CD4-positive, alpha-beta memory T cell (primary cell): ENCODE results near the gene MMP17. TPM values are rescaled to one million over a fixed set of nuclear protein-coding genes. Genes with fewer than 3 reads are reported as not detected.

Experiments
- CTCF ChIA-PET: fragments of 350-600 bp; sonication (Branson Sonifier 250); formaldehyde crosslinking; loops from one replicate; lab custom pipeline; 2021; ENCODE audit warnings: inconsistent platforms; ENCODE audit not compliant: partially characterized antibody; lab: Charles Lee
- POLR2A ChIA-PET: fragments of 350-600 bp; sonication (Branson Sonifier 250); formaldehyde crosslinking; loops from one replicate; lab custom pipeline; 2021; ENCODE audit not compliant: partially characterized antibody; lab: Charles Lee
- DNase-seq, 5 donors: peaks; one replicate each; pipeline versions ENCODE4 v3.0.0 to v3.0.0-alpha.2; 2020 to 2022; ENCODE audit warnings: mixed read lengths in 1 of 5
- H3K27ac ChIP-seq: one replicate; pipeline ENCODE4 v1.7.0; 2013; ENCODE audit warnings: low read depth, low read length
- H3K27me3 ChIP-seq: 2 replicates; pipeline ENCODE4 v1.7.0; 2013; ENCODE audit warnings: mild to moderate bottlenecking, low read length, moderate library complexity; ENCODE audit not compliant: insufficient read depth
- H3K36me3 ChIP-seq: 2 replicates; pipeline ENCODE4 v1.7.0; 2013; ENCODE audit warnings: mild to moderate bottlenecking, low read length, moderate library complexity; ENCODE audit not compliant: insufficient read depth
- H3K4me1 ChIP-seq: 2 replicates; pipeline ENCODE4 v1.7.0; 2013; ENCODE audit warnings: mild to moderate bottlenecking, low read length, moderate library complexity; ENCODE audit not compliant: insufficient read depth
- H3K4me3 ChIP-seq, 2 donors: one replicate each; pipeline ENCODE4 v1.7.0; 2013; ENCODE audit warnings: low read length in 2 of 2, mild to moderate bottlenecking in 1 of 2
- H3K9me3 ChIP-seq, 2 donors: one replicate each; pipeline ENCODE4 v1.7.0; 2013; ENCODE audit warnings: low read length in 2 of 2, control low read depth in 1 of 2; ENCODE audit not compliant: control insufficient read depth in 1 of 2
- H3K27ac Mint-ChIP-seq, 7 donors: one replicate each; pipeline ENCODE4 v1.8.0; 2020 to 2021; ENCODE audit warnings: mixed read lengths in 7 of 7, mild to moderate bottlenecking in 6 of 7, inconsistent platforms in 3 of 7, moderate library complexity in 3 of 7
- H3K27me3 Mint-ChIP-seq, 2 donors: one replicate each; pipeline ENCODE4 v1.8.0; 2020 to 2021; ENCODE audit warnings: mixed read lengths in 2 of 2
- H3K36me3 Mint-ChIP-seq, 2 donors: one replicate each; pipeline ENCODE4 v1.8.0; 2020 to 2021; ENCODE audit warnings: mixed read lengths in 2 of 2, inconsistent platforms in 1 of 2, mild to moderate bottlenecking in 1 of 2
- H3K4me1 Mint-ChIP-seq, 4 donors: one replicate each; pipeline ENCODE4 v1.8.0; 2020 to 2021; ENCODE audit warnings: mixed read lengths in 4 of 4, mild to moderate bottlenecking in 1 of 4
- H3K4me3 Mint-ChIP-seq, 8 donors: one replicate each; pipeline ENCODE4 v1.8.0; 2020 to 2021; ENCODE audit warnings: mixed read lengths in 8 of 8, mild to moderate bottlenecking in 7 of 8, moderate library complexity in 6 of 8, inconsistent platforms in 3 of 8
- H3K9me3 Mint-ChIP-seq, 8 donors: one replicate each; pipeline ENCODE4 v1.8.0; 2020 to 2021; ENCODE audit warnings: mixed read lengths in 8 of 8, mild to moderate bottlenecking in 5 of 8, inconsistent platforms in 3 of 8, moderate library complexity in 1 of 8
- intact Hi-C: fragments of 100-400 bp; cut with micrococcal nuclease; formaldehyde crosslinking; loops from one replicate; pipeline ENCODE4 v1.15.1; 2023
- polyA plus RNA-seq, 2 donors: library from polyadenylated mRNA; unstranded; fragments of 300-500 nt; fragmentation: Illumina TruSeq; gene quantifications; one replicate each; pipeline ENCODE4 v1.2.3, GENCODE V29; 2021
- total RNA-seq, 2 experiments: library from RNA; stranded (reverse); gene quantifications; one replicate each; pipeline ENCODE4 v1.2.3, GENCODE V29; 2021

The MMP17 gene
- total and polyA plus RNA-seq, 4 experiments from 2014 or later: 0.32 to 0.94 TPM; not detected in 2

DNA sequence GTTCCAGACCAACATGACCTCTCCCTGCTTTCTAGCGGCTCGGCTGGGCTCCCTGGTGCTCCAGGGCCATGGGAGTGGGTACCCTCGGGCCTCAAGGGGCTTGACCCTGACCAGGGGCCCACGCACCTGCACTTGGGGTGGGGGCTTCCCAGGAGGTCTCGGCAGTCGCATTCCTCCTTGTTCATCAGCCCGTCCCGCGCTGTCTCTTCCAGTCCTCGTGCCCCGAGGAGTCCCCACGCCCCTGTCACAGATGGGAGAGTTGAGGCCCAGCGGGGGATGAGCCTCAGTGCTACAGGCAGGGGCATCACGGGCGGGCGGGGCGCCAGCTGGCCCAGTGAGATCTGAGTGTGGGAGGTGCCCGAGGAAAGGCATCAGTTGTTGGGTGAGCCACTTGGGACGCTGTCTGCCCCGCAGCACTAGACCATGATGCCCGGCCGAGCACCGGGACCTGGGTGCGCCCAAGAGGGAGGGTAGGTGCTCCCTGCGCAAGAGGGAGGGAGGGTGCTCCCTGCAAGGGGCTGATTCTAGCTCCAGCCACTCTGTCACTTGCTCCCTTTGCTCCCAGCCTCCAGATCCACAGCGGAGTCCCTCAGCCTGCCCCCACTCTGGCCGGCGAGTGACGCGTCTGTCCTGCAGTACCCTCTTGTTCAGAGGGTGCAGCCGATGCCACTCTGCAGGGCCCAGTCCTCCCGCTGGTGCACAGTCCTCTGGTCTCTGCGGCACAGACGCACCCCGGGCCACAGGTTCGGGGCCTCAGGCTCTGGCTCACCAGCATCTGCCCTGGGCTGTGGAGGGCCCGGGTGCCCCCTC lies 23.8 kb downstream of the MMP17 start:
- no peak for DNase-seq
- Mint-ChIP-seq H3K9me3 (no peaks in the 10 kb centered on the region), H3K4me1 (peaks cover 0 to 5% (median 2%) of the 10 kb centered on the region in 4 donors), H3K27me3 (peaks cover 2 to 5% of the 10 kb centered on the region in 2 donors), H3K36me3 (no peaks in the 10 kb centered on the region), H3K4me3 (no peak overlapping the region), H3K27ac (no peak overlapping the region)
- no peak overlapping the region for H3K27ac ChIP-seq
- no peak overlapping the region for H3K4me3 ChIP-seq
- no peaks in the 10 kb centered on the region for H3K36me3 ChIP-seq
- no peaks in the 10 kb centered on the region for H3K9me3 ChIP-seq
- ChIA-PET CTCF (interaction anchor here (0.6 to 0.7 kb wide), 2 partner anchors 98 to 112 kb away, joined by 3 to 4 read pairs; partner anchors contain the start of gene EP400), POLR2A (no interaction called here)
- intact Hi-C loops: no loop called here
- H3K4me1 ChIP-seq: no peaks in the 10 kb centered on the region
- no peaks in the 10 kb centered on the region for H3K27me3 ChIP-seq

GRCh38 chr12:131852551-131853299 lies 24.5 kb downstream of the MMP17 start:
- no peak overlapping the region for H3K27ac ChIP-seq
- CTCF ChIA-PET: no interaction called here

DNA sequence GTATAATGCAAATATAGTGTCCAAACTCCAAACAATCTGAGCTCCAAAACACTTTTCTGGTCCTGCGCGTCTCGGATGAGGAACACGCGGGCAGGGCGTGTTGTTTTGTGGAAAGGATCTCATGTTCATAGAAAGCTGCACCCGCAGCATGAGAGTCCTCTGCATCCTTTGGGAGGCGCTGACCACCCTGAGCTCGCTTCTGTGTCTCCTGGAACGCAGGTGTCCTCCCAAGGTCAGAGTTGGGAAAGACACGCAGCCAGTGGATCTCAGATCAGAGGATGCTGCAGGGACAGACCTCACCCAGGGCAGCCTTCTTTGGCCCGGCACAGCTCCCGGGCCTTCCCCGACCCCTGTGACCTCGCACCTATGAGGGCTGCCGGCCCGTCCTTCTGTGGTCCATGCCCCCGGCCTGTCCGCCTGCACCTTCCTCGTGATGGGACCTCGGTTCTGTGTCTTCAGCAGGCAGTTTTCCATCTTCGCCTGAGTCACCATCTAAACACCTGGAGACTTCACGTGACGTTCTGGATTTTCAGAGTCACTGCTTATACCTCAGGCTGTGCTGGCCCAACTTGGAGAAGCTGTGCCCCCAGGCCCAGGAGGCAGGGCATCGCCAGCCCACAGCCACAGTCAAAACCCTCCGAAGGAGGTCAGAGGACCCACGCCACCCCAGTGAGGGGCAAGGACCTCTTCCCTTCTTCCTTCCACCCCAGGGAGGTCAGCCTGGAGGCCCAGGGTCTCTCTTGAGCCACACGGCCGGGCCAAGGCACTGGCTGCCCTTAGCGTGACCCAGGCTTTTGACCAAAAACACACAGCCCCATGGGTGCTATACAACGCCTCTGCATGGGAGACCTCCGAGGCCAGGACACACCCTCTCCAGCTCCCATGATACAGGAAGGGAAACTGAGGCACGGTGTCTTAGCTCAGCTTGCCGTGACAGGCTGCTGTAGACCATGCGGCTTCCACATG lies 25.9 kb downstream of the MMP17 start:
- Mint-ChIP-seq H3K36me3 (no peaks in the 10 kb centered on the region), H3K27me3 (peaks cover 3 to 5% of the 10 kb centered on the region in 2 donors), H3K4me3 (no peak overlapping the region), H3K27ac (no peak overlapping the region), H3K9me3 (no peaks in the 10 kb centered on the region), H3K4me1 (peaks cover 0 to 5% (median 2%) of the 10 kb centered on the region in 4 donors)
- Histone ChIP-seq H3K36me3 (no peaks in the 10 kb centered on the region), H3K4me3 (no peak overlapping the region), H3K4me1 (no peaks in the 10 kb centered on the region), H3K27me3 (no peaks in the 10 kb centered on the region), H3K27ac (no peak overlapping the region), H3K9me3 (no peaks in the 10 kb centered on the region)
- DNase-seq: no peak
- intact Hi-C loops: no loop called here
- CTCF ChIA-PET: no interaction called here
- POLR2A ChIA-PET: no interaction called here

More at GRCh38 chr12:131852551-131853299, 24.5 kb downstream of the MMP17 start:
- H3K36me3 ChIP-seq: no peaks in the 10 kb centered on the region
- no peak overlapping the region for H3K27ac Mint-ChIP-seq
- no peaks in the 10 kb centered on the region for H3K36me3 Mint-ChIP-seq
- H3K4me3 ChIP-seq: no peak overlapping the region
- no peaks in the 10 kb centered on the region for H3K4me1 ChIP-seq
- no peak for DNase-seq
- no peak overlapping the region for H3K4me3 Mint-ChIP-seq
- POLR2A ChIA-PET: no interaction called here
- intact Hi-C loops: no loop called here
- no peaks in the 10 kb centered on the region for H3K27me3 ChIP-seq
- peaks cover 0 to 5% (median 2%) of the 10 kb centered on the region in 4 donors for H3K4me1 Mint-ChIP-seq
- H3K9me3 ChIP-seq: no peaks in the 10 kb centered on the region
- peaks cover 2 to 5% of the 10 kb centered on the region in 2 donors for H3K27me3 Mint-ChIP-seq
- H3K9me3 Mint-ChIP-seq: no peaks in the 10 kb centered on the region

- CTCF ChIA-PET: no interaction called here
Measured at GRCh38 chr12:131854861-131855476, 26.8 kb downstream of the MMP17 start.

DNA sequence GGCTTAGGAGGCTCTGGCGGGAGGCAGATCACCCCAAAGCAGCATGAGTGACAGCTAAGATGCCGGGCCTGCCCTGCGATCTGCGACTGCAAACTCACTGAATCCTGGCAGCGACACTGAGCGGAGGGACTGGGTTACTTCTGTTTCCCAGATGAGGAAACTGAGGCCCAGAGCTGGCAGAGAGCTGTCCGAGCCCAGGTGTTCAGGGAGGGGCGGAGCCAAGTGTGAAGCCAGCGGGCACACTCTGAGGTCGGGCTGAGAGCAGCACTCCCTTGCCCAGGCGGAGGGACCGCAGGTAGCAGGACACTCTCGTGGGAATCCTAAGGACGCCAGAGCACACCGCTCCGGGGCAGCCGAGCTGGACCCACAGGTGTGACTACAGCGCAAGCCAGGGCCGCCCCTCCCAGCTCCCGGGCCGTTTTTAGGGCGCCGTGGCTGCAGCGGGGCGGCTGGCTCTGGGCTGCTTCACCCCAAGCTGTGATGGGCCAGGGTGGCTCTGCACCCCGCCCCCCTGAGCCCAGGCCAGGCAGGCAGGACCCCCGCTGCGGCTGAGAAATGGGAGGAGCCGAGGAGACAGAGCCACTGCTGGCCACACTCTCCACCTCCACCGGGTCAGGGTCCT lies 27.4 kb downstream of the MMP17 start:
- peaks cover 4% of the 10 kb centered on the region for H3K4me1 ChIP-seq
- no peaks in the 10 kb centered on the region for H3K36me3 Mint-ChIP-seq
- POLR2A ChIA-PET: no interaction called here
- H3K27ac ChIP-seq: no peak overlapping the region
- no peak for DNase-seq
- peaks cover 3 to 5% of the 10 kb centered on the region in 2 donors for H3K27me3 Mint-ChIP-seq
- H3K27me3 ChIP-seq: no peaks in the 10 kb centered on the region
- no peaks in the 10 kb centered on the region for H3K9me3 ChIP-seq
- no peak overlapping the region for H3K4me3 Mint-ChIP-seq
- no peak overlapping the region for H3K4me3 ChIP-seq
- CTCF ChIA-PET: no interaction called here
- no peaks in the 10 kb centered on the region for H3K9me3 Mint-ChIP-seq
- intact Hi-C loops: no loop called here
- H3K36me3 ChIP-seq: no peaks in the 10 kb centered on the region
- peaks cover 0 to 9% (median 5%) of the 10 kb centered on the region in 4 donors for H3K4me1 Mint-ChIP-seq
- H3K27ac Mint-ChIP-seq: no peak overlapping the region

More at GRCh38 chr12:131854861-131855476, 26.8 kb downstream of the MMP17 start:
- no peaks in the 10 kb centered on the region for H3K4me1 ChIP-seq
- no peaks in the 10 kb centered on the region for H3K36me3 Mint-ChIP-seq
- H3K27ac Mint-ChIP-seq: no peak overlapping the region
- no peak overlapping the region for H3K4me3 Mint-ChIP-seq
- H3K9me3 ChIP-seq: no peaks in the 10 kb centered on the region
- no peak for DNase-seq
- H3K27me3 Mint-ChIP-seq: peaks cover 3 to 5% of the 10 kb centered on the region in 2 donors
- H3K4me1 Mint-ChIP-seq: peaks cover 0 to 5% (median 2%) of the 10 kb centered on the region in 4 donors
- H3K27me3 ChIP-seq: no peaks in the 10 kb centered on the region
- no peak overlapping the region for H3K27ac ChIP-seq
- no peak overlapping the region for H3K4me3 ChIP-seq
- POLR2A ChIA-PET: no interaction called here
- no peaks in the 10 kb centered on the region for H3K36me3 ChIP-seq
- intact Hi-C loops: no loop called here
- H3K9me3 Mint-ChIP-seq: no peaks in the 10 kb centered on the region

- Histone ChIP-seq H3K36me3 (no peaks in the 10 kb centered on the region), H3K9me3 (no peaks in the 10 kb centered on the region), H3K4me3 (no peak overlapping the region), H3K27me3 (no peaks in the 10 kb centered on the region), H3K4me1 (peaks cover 13% of the 10 kb centered on the region), H3K27ac (no peak overlapping the region)
- H3K36me3 Mint-ChIP-seq: no peaks in the 10 kb centered on the region
- intact Hi-C loops: no loop called here
- peaks cover 4 to 15% (median 12%) of the 10 kb centered on the region in 4 donors for H3K4me1 Mint-ChIP-seq
- no peak for DNase-seq
- no peak overlapping the region for H3K4me3 Mint-ChIP-seq
- POLR2A ChIA-PET: no interaction called here
- H3K9me3 Mint-ChIP-seq: no peaks in the 10 kb centered on the region
- H3K27ac Mint-ChIP-seq: peak overlapping the region in 4 of 7 donors; percentile 14 to 65 (median 22)
- peaks cover 3 to 7% of the 10 kb centered on the region in 2 donors for H3K27me3 Mint-ChIP-seq
- CTCF ChIA-PET: no interaction called here
Measured at GRCh38 chr12:131856366-131857097, 28.3 kb downstream of the MMP17 start.
